Vagina (tissue), 2 donors: ENCODE data around the gene RASGRF2. TPM values are rescaled to one million over a fixed set of nuclear protein-coding genes. Genes with fewer than 3 reads are reported as not detected.

Experiments used
- DNase-seq, 2 donors: peaks; one replicate each; pipeline ENCODE4 v3.0.0-alpha.2; 2017; ENCODE audit errors: extremely low spot score in 2 of 2
- H3K27ac ChIP-seq: fragments of 200-600 bp; sonication (generic); one replicate; pipeline ENCODE4 v1.5.1; 2019
- H3K27me3 ChIP-seq: fragments of 200-600 bp; sonication (generic); one replicate; pipeline ENCODE4 v1.5.1; 2019
- H3K36me3 ChIP-seq, 2 donors: fragments of 200-600 bp; sonication (generic); one replicate each; pipeline ENCODE4 v1.5.1; 2017 to 2019
- H3K4me1 ChIP-seq: fragments of 200-600 bp; sonication (generic); one replicate; pipeline ENCODE4 v1.5.1; 2019
- H3K4me3 ChIP-seq, 2 donors: fragments of 200-600 bp; sonication (generic); 1 replicate in 1 of 2; 2 replicates in 1 of 2; pipeline ENCODE4 v1.5.1; 2016 to 2019
- H3K9me3 ChIP-seq: fragments of 200-600 bp; sonication (generic); one replicate; pipeline ENCODE4 v1.5.1; 2019
- POLR2A ChIP-seq, 2 donors: fragments of 450-650 bp; IDR thresholded peaks; one replicate each; pipeline ENCODE4 v1.6.1; 2017; ENCODE audit warnings: antibody characterized with exemption in 2 of 2, mild to moderate bottlenecking in 2 of 2, moderate library complexity in 2 of 2
- POLR2AphosphoS5 ChIP-seq, 2 donors: sonication (generic); formaldehyde crosslinking; IDR thresholded peaks; one replicate each; pipeline ENCODE4 v1.9.0; 2017; ENCODE audit warnings: antibody characterized with exemption in 2 of 2, mild to moderate bottlenecking in 2 of 2, low read depth in 1 of 2; ENCODE audit not compliant: insufficient read depth in 1 of 2
- intact Hi-C: fragments of 100-400 bp; cut with DNase I; formaldehyde crosslinking; loops from one replicate; pipeline ENCODE4 v1.15.1; 2023
- total RNA-seq: library from RNA; depleted of rRNA; stranded (reverse); fragments of >200 nt; gene quantifications from one replicate; pipeline ENCODE4 v1.2.3, GENCODE V29; 2016
- TF ChIP-seq, protein P1 (sequence below), 3 experiments: fragments of 450-650 bp in 2 of 3; fragments of 200-600 bp in 1 of 3; sonication (generic) in 1 of 3; IDR thresholded peaks; one replicate each; pipeline ENCODE4 v1.5.1; 2017 to 2019; ENCODE audit warnings: antibody characterized with exemption in 3 of 3, mild to moderate bottlenecking in 2 of 3, moderate library complexity in 2 of 3

Gene RASGRF2
- total RNA-seq, 1 donor from 2014 or later, result 8.8 TPM

DNA sequence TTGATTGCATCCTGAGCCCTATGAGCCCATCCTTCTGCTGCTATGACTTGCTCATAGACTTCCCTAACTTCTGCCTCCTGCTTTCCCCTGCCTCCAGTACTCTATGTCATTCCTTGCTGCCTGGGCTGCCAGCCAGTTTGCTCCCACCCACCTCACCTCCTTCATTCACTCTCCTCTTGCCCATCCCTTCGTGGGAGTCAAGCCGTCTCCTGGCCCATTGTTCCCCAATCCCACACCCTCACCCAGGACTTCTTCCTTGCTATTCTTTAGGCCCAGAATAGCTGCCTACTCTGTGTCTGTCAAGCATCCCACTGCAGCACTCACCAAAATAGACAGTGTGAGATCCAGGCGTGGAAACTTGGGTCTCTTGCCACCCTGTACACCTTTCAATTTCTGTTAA lies 131.0 kb downstream of the RASGRF2 start:
- Histone ChIP-seq H3K27me3 (no peaks in the 10 kb centered on the region), H3K36me3 (no peaks in the 10 kb centered on the region), H3K4me1 (no peaks in the 10 kb centered on the region), H3K9me3 (no peaks in the 10 kb centered on the region), H3K27ac (no peak overlapping the region), H3K4me3 (no peak overlapping the region)
- no peak for TF ChIP-seq POLR2AphosphoS5 (IDR thresholded peaks at IDR 0.05; ENCODE audit: insufficient read depth in 1 of 2, low read depth in 1 of 2)
- no peak for TF ChIP-seq POLR2A (IDR thresholded peaks at IDR 0.05)
- TF ChIP-seq, protein P1, sequence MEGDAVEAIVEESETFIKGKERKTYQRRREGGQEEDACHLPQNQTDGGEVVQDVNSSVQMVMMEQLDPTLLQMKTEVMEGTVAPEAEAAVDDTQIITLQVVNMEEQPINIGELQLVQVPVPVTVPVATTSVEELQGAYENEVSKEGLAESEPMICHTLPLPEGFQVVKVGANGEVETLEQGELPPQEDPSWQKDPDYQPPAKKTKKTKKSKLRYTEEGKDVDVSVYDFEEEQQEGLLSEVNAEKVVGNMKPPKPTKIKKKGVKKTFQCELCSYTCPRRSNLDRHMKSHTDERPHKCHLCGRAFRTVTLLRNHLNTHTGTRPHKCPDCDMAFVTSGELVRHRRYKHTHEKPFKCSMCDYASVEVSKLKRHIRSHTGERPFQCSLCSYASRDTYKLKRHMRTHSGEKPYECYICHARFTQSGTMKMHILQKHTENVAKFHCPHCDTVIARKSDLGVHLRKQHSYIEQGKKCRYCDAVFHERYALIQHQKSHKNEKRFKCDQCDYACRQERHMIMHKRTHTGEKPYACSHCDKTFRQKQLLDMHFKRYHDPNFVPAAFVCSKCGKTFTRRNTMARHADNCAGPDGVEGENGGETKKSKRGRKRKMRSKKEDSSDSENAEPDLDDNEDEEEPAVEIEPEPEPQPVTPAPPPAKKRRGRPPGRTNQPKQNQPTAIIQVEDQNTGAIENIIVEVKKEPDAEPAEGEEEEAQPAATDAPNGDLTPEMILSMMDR (IDR thresholded peaks at IDR 0.05), result no peak
- intact Hi-C loops, result no loop called here
- DNase-seq, result no peak

DNA sequence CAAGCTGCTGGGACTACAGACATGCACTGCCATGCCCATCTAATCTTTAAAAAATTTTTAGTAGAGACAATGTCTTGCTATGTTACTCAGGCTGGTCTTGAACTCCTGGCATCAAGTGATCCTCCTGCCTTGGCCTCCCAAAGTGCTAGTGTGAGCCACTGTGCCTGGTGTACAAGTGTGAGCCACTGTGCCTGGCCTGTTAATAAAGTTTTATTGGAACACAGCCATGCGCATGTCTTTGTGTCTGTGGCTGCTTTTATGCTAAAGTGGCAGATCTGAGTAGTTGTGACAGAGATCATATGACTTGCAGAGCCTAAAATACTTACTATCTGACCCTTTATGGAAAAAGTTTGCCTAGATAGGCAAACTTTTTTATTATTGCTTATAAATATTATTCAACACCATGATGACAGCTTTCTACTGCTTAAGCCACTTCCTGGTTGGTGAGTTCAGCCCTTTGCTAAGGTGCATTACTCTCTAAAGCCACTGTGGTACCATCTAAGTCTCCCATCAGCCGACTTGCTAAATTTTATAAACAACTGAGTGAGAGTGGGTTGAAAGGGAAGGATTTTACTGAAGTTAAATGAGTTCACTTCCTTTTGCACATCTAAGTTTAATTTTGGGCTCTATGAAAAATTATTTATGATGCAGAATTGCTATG lies 133.5 kb downstream of the RASGRF2 start:
- no peaks in the 10 kb centered on the region for H3K9me3 ChIP-seq
- intact Hi-C loops, result no loop called here

DNA sequence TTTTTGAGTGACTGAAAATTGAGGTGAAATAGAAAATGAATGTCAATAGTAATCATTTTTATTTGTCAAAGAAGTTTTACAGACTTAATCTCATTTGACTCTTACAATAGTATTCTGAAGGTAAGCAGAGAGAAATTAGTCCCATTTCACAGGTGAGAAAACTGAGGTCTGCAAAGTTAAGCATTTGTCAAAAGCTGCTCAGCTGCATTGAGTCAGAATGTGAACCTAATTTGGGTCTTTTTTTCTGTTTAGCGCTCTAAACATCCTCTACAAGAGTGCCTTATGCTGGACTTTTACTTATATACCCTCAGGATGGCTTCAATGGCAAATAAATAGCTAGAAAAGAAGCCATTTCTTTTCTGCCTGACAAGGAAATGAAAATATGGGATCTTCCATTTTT lies 135.7 kb downstream of the RASGRF2 start:
- no peaks in the 10 kb centered on the region for H3K36me3 ChIP-seq
- no peak overlapping the region for H3K27ac ChIP-seq
- intact Hi-C loops, result no loop called here
- no peak for DNase-seq
- no peak overlapping the region for H3K4me3 ChIP-seq
- H3K4me1 ChIP-seq, result no peaks in the 10 kb centered on the region
- no peaks in the 10 kb centered on the region for H3K27me3 ChIP-seq
- TF ChIP-seq POLR2A (IDR thresholded peaks at IDR 0.05), result no peak
- TF ChIP-seq POLR2AphosphoS5 (IDR thresholded peaks at IDR 0.05; ENCODE audit: insufficient read depth in 1 of 2, low read depth in 1 of 2), result no peak
- TF ChIP-seq, protein P1 (IDR thresholded peaks at IDR 0.05), result no peak
- no peaks in the 10 kb centered on the region for H3K9me3 ChIP-seq

More for the DNA sequence above, 133.5 kb downstream of the RASGRF2 start:
- Histone ChIP-seq H3K4me3 (no peak overlapping the region), H3K27me3 (no peaks in the 10 kb centered on the region), H3K36me3 (no peaks in the 10 kb centered on the region), H3K27ac (no peak overlapping the region), H3K4me1 (no peaks in the 10 kb centered on the region)
- DNase-seq, result no peak
- no peak for TF ChIP-seq POLR2AphosphoS5 (IDR thresholded peaks at IDR 0.05; ENCODE audit: insufficient read depth in 1 of 2, low read depth in 1 of 2)
- TF ChIP-seq, protein P1 (IDR thresholded peaks at IDR 0.05), result no peak
- TF ChIP-seq POLR2A (IDR thresholded peaks at IDR 0.05), result no peak

DNA sequence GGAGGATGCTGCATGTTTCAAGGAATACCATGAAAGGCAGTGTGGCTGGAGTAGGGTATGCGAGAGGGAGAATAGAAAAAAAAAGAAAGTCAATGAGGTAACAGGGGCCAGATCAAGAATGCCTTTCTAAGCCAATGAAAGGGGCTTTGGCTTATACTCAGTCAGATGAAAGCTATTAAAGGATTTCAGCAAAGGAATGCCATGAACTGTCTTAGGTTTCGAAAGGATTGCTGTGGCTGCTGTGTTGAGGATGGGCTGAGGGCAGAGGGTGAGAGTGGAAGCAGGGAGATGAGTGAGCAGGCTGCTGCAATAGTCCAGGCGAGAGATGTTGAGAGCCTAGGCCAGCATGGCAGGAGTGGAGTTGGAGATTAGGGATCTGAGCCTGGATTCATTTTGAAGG lies 137.6 kb downstream of the RASGRF2 start:
- intact Hi-C loops, result no loop called here
- no peaks in the 10 kb centered on the region for H3K4me1 ChIP-seq
- H3K27me3 ChIP-seq, result no peaks in the 10 kb centered on the region
- H3K36me3 ChIP-seq, result no peaks in the 10 kb centered on the region
- H3K9me3 ChIP-seq, result no peaks in the 10 kb centered on the region
- H3K4me3 ChIP-seq, result no peak overlapping the region
- TF ChIP-seq POLR2A (IDR thresholded peaks at IDR 0.05), result no peak
- TF ChIP-seq POLR2AphosphoS5 (IDR thresholded peaks at IDR 0.05; ENCODE audit: insufficient read depth in 1 of 2, low read depth in 1 of 2), result no peak
- TF ChIP-seq, protein P1 (IDR thresholded peaks at IDR 0.05), result no peak
- no peak for DNase-seq
- H3K27ac ChIP-seq, result no peak overlapping the region

DNA sequence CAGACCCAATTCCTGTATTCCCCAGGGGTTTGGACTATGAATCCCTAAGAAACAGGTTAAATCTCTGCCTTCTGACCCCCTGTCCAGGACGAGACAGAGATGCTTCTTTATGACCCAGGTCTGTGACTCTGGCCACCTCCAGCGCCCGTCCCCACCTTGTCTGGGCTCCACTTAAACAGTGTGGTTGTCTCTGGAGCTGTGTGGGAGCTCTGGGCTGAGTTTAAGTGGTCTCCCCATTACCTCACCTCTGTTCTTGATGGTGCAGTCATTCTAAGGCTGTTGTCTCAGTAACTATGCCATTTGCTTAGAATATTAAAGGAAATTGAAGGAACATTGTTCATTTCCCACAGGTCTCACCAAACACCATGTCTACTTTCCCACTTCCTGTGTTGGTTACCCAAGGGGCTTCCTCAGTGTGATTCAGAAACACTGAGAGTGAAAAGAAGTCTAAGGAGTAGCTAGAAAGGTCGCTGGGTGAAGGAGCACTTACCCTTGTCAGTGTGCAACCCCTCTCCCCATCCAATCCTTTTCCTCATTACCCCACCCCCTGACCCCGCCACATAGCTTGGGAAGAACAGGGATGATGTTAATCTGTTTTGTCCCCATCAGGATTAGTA lies 145.2 kb downstream of the RASGRF2 start:
- intact Hi-C loops, result no loop called here
- H3K36me3 ChIP-seq, result no peaks in the 10 kb centered on the region
- TF ChIP-seq POLR2A (IDR thresholded peaks at IDR 0.05), result no peak
- TF ChIP-seq, protein P1 (IDR thresholded peaks at IDR 0.05), result no peak
- no peak for TF ChIP-seq POLR2AphosphoS5 (IDR thresholded peaks at IDR 0.05; ENCODE audit: insufficient read depth in 1 of 2, low read depth in 1 of 2)
- H3K9me3 ChIP-seq, result no peaks in the 10 kb centered on the region
- H3K27ac ChIP-seq, result no peak overlapping the region
- H3K27me3 ChIP-seq, result no peaks in the 10 kb centered on the region
- DNase-seq, result no peak
- no peaks in the 10 kb centered on the region for H3K4me1 ChIP-seq
- H3K4me3 ChIP-seq, result no peak overlapping the region
